ENCODE results near the gene SLC34A3. TPM values are rescaled to one million over a fixed set of nuclear protein-coding genes. Genes with fewer than 3 reads are reported as not detected.

The SLC34A3 gene
- total RNA-seq, 1 donor from 2014 or later, result not detected

DNA sequence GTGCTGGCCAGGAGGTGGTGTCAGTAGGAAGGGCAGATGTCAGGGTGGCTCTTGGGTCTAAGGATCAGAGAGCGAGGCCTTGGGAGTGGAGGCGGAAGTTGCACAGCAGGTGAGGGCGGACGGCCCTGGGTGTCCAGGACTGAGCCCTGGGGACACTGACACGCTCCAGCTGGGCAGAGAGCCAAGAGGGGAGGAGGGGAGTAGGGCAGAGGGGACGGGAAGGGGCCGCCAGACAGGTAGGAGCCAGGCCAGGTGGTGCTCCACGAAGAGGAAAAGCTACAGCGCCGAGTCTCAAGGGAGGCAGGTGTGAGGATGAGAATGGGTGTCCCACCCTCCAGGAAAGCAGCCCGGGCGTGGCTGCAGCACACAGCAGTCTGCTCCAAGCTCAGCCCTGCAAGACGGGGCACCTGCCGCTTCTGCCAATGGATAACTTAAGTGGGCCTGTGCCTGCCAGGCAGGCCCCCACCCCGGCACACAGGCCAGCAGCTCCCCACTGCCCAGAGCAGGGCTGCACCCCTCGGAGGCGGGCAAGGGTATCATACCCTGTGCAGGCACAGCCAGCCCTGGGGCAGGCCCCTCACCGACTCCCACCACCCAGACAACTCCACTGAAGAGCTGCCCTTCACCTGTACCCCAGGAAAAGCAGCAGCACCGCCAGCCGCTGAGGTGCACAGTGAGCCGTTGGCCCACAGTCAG is 35.0 kb upstream of the SLC34A3 start:
- peak; percentile 19 for DNase-seq (ENCODE audit: low spot score)

DNA sequence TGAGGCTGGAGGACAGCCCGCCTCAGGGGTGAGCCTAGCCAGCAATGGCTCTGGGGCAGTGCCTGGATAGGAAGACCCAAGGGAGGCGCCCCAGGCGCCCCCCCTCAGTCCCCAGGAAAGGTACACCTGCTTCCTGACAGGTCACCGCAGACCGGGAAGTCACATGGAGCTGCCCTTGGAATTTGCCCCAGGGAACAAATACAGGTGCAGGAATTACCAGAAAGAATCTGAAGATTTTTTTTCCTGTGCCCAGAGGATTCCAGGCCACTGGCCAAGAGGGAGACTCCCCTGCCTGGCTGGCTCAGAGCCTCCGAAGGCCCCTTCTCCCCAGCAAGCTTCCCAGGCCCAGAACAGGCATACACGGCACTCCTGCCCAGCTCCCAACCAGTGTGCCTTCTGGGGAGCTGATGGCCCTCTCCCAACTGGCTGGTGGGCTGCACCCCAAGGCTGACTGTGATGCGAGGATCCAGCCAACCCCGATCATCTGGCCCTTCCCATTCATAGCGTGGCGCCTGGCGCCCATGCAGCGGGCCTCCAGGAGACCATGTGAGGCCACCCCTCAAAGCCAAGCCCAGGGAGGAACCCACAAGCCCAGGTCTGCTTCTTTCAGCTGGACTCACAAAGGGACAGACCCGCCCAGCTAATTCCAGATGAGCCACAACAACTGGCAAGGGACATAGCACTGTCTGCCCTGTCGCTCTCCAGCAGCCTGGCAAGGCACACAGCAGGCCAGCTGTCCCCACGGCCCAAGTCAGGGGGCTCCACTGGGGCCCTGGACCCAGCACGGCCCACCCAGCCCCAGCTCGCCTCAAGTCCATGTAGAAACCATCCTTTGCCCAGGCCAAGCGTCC is 32.4 kb upstream of the SLC34A3 start:
- DNase-seq (ENCODE audit: low spot score), result no peak

DNA sequence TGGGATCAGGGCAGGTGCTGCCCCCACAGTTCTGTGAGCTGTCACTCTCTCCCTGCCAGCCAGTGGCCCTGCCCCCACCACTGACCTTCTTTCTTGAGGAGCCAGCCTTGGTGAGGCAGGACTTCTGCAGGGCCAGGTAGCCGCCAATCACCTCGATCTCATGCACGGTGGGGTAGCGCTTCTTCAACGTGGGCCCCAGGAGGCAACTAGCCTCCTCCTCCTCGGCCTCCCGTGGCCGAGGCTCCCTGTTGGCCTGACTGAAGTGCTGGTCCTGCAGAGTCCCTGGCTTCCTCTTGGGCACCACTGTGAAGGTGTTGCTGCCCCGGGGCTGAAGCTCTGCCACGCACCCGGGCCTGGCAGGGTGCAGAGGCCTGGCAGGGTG is 31.8 kb upstream of the SLC34A3 start:
- no peak for DNase-seq (ENCODE audit: low spot score)

DNA sequence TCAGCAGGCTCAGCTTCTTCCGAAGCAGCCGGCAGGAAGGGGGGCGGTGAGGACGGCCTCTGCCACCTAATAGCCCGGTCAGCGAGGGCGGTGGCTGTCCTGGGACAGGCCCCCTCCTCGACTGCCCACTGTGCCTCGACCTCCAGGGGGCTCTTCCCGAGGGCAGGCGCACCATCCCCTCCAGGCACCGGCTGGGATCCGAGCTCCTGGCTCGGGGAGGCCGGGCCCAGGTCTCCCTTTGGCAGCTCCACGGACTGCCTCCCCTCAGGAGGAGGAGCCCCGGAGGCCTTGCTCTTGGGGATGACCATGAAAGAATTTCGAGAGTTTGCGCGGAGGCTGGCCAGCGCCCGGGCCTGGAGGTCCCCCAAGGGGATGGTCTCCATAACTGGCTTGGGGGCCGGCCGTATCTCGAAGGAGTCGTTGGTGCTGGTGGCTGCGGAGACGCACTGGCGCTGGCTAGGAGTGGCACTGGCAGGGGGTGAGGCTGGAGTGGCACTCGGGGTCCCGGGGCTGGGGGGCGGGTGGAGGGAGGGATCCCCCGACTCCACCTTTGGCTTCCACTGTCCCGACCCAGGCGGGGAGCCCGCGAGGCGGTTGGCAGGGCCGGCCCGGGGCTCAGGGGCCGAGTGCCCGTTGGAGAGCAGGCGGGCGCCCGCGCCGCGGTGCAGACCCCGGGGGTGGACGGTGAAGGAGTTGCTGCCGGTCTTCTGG is 31.1 kb upstream of the SLC34A3 start:
- peak; percentile 38 for DNase-seq (ENCODE audit: low spot score)

DNA sequence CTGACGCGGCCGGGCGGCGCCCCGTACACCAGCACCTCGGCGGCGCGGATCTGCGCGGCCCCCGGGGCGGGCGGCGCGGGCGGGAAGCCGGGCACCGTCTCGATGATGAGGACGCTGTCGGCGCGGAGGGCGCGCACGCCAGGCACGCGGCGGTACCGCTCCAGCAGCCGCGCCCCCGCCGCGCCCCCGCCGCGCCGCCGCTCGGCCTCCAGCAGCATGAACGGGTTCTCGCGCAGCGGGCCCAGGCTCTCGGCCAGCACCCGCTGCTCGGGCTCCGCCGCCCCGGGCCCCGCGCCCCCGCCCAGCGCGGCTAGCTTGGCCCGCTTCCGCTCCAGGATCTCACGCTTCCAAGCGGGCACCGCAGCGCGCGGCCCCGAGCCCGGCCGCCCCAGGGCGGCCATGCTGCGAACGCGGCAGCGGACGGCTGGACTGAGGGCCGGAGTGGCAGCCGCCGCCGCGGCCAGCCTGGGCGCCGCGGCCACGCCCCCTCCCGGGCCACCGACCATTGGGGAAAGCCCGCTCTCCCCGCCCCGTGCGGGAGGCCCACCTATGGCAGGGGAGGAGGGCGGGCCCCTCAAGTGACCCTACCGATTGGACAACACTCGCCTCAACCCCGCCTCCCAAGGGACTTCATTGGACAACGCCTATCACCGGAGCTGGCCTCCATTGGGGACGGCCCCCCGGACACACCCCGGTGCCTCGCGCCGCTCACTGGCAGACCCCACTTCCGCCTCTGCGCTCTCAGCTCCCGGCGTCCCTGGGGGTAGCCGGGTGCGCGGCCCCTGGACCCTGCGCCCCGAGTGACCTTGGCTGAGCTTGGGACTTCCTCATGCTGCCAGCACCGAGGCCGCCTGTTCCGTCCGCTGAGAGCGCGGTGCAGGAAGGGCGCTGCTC is 30.1 kb upstream of the SLC34A3 start, which contains the start of gene TPRN:
TPRN (minus strand) TSS at position 431 of the 894 bp plus-strand sequence; CDS start at position 401, 30 bp downstream.
- DNase-seq (ENCODE audit: low spot score), result peak; percentile 100

DNA sequence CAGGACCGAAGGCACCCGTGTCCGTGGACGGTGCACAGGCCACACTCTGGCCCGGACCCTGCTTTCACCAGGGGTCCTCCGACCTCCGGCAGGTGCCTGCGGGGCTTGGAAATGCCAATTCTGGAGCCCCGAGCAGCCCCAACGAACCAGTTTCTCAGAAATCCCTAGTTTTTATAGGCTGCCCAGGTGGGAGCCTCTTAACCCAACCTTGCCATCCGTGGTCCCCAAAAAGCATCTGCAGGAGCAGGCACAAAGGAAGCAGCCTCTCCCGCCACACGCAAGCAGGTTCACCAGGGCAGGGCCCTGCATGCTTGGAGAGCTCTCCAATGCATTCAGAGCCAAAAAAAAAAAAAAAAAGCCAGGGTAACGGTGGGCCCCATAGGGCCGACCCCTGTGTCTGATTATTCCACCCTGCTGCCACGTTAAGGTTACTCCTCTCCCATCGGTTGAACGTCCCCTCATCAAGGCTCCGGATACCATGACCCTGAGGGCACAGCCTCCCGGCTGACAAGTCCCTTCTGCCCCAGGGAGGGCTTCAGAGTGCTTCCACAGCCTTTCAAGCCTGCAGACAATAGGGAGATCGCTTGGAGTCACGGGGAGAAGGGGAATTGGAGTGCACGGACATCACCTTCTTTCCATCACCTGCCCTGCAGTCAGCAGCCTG is 29.4 kb upstream of the SLC34A3 start:
- DNase-seq (ENCODE audit: low spot score), result no peak

DNA sequence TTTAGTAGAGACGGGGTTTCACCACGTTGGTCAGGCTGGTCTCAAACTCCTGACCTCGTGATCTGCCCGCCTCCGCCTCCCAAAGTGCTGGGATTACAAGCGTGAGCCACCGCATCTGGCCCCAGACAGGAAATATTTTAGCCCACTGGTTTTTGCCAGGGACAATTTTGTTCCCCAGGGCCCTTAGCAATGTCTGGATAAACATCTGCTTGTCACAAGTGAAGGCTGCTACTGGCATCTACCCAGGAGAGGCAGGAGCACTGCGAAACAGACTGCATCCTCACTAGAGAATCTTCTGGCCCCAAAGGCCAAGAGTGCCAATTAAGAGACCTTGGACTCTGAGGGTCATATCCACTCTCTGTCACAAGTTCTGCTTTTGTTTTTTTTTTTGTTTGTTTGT is 27.7 kb upstream of the SLC34A3 start:
- DNase-seq (ENCODE audit: low spot score), result no peak

DNA sequence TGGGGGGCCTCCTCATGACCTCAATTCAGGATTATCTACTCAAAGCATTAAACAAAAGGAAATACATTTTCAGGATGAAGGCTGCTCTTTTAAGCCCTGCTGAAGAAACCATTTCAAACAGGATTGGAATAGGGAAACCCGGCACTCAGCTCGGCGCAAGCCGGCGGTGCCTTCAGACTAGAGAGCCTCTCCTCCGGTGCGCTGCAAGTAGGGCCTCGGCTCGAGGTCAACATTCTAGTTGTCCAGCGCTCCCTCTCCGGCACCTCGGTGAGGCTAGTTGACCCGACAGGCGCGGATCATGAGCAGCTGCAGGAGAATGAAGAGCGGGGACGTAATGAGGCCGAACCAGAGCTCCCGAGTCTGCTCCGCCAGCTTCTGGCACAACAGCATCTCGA is 26.0 kb upstream of the SLC34A3 start:
- no peak for DNase-seq (ENCODE audit: low spot score)

DNA sequence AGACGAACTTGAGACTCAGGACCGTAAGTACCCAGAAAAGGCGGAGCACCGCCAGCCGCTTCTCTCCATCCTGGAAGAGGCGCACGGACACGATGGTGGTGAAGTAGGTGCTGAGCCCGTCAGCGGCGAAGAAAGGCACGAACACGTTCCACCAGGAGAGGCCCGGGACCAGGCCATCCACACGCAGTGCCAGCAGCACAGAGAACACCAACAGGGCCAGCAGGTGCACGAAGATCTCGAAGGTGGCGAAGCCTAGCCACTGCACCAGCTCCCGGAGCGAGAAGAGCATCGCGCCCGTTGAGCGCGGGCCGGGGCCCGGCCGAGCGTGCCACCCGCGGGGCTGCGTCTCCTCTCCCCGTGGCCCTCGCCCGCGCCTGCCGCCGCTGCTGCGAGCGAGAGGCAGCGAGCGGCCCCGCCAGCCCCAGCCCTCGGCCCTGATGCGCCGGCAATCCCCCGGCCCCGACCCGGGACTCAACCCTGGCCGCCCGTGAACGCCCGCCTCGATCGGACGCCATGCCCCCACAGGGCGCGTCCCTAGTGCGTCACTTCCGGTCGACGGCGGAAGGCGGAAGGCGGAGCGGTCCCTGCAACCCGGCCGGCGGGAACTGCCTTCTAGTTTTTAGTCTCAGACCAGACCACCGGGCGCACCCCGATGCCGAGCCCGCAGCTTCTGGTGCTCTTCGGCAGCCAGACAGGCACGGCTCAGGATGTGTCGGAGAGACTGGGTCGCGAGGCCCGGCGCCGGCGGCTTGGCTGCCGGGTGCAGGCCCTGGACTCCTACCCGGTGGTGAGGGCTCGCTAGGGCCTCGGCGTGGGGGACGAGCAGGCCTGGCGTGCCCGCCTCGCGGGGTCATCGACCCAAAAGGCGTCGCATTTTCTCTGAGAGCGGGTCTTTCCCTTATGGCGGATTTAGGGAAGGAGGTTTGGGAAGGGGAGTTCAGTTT is 25.3 kb upstream of the SLC34A3 start, which contains the start of the genes NDOR1 and TMEM203:
NDOR1 (plus strand) TSS at position 575 of the 944 bp plus-strand sequence; CDS start at position 653, 78 bp downstream.
TMEM203 (minus strand) TSS at position 523 of the 944 bp plus-strand sequence; CDS start at position 289, 234 bp downstream.
- DNase-seq (ENCODE audit: low spot score), result peak; percentile 90

DNA sequence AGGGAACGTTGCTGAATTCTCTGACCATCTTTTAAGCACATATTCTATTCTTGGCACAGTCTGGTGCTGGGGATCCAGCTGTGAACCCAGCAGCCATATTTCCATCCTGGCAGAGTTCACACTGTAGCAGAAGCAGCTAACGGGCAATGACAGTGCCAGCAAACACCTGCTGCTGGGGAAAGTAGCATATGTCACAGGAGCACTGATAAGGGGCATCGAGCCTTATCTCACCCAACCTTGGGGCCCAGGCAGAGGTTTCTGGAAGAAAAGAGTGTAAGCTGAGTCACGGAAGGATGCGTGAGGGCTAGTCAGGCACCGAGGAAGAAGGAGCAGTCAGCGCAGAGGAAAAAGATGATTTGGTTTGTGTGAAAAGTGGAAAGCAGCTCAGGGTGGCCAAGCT is 24.1 kb upstream of the SLC34A3 start:
- DNase-seq (ENCODE audit: low spot score), result no peak

DNA sequence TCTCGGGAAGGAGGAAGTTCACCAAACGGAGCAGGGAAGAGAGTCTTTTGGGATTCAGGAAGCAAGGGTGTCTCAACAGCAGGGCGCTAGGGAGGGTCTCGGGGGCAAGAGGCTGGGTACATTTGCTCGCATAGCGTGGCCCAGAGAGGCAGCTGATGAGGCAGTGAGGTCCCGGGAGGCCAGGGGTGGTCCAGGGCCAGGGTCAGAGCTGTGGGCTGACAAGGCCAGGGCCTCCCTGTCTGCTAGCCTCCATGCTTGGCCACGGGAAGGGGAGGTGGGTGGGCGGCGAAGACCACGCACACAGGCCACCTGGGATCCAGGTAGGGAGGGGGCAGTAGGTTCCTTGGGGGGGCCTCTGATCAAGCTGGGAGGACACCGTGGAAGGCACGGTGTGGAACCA is 19.2 kb upstream of the SLC34A3 start:
- no peak for DNase-seq (ENCODE audit: low spot score)

DNA sequence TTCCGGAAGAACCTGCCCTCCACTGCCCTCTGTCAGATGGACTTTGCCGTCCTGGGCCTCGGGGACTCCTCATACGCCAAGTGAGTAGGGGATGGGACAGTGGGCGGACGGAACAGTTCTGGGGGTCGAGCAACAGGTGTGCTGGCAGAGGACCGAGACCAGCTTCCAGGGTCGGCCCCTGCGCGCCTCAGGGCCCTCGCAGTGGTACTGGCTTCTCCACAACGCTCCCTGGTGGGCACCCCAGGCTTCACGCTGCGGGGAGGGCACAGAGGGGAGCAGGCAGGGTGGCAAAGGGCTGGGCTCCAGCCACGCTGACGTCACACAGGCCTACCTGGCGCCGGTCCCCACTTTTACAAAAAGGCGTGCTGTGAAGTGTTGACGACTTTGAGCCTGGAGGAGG is 18.2 kb upstream of the SLC34A3 start:
- no peak for DNase-seq (ENCODE audit: low spot score)

DNA sequence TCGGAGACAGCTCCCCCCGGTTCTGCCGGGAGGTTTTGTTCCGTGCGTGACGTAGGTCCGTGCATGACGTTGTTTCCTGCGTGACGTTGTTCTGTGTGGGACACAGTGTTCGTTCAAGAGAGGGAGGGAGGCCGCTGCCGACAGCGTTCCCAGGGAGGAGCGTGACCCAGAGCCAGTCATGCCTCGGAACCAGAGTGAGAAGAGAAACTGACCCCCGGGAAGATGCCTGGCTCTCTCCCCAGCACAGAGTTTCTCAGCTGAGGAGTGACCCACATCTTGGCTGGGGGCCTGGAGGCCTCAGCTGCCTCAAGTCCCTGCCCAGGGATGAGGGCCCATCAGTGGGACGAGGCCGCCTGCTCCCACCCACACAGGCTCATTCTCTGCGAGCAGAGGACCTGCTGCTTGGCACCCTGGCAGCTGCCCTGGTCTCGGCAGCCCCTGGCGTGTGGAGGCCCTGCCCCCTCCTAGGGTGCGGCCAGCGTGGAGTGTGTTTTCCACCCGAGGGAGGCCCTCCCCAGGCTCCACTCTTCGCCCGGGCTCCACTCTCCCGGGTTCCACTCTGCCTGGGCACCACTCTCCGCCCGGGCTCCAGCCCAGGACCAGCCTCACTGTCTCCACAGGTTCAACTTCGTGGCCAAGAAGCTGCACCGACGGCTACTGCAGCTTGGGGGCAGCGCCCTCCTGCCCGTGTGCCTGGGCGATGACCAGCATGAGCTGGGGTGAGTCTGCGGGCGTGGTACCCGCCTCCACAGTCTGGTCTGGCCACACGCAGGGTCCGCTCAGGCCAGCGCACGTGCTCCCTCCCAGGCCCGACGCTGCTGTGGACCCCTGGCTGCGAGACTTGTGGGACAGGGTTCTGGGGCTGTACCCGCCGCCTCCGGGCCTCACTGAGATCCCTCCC is 17.3 kb upstream of the SLC34A3 start:
- no peak for DNase-seq (ENCODE audit: low spot score)

DNA sequence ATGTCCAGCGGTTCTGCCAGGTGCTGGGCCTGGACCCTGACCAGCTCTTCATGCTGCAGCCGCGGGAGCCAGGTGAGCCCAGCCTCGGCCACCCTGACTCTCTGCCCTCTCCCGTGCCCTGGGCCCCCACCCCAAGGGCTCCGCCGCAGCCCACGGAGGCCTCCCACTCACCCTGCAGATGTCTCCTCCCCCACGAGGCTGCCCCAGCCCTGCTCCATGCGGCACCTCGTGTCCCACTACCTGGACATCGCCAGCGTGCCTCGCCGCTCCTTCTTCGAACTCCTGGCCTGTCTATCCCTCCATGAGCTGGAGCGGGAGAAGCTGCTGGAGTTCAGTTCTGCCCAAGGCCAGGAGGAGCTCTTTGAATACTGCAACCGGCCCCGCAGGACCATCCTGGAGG is 16.1 kb upstream of the SLC34A3 start:
- no peak for DNase-seq (ENCODE audit: low spot score)

DNA sequence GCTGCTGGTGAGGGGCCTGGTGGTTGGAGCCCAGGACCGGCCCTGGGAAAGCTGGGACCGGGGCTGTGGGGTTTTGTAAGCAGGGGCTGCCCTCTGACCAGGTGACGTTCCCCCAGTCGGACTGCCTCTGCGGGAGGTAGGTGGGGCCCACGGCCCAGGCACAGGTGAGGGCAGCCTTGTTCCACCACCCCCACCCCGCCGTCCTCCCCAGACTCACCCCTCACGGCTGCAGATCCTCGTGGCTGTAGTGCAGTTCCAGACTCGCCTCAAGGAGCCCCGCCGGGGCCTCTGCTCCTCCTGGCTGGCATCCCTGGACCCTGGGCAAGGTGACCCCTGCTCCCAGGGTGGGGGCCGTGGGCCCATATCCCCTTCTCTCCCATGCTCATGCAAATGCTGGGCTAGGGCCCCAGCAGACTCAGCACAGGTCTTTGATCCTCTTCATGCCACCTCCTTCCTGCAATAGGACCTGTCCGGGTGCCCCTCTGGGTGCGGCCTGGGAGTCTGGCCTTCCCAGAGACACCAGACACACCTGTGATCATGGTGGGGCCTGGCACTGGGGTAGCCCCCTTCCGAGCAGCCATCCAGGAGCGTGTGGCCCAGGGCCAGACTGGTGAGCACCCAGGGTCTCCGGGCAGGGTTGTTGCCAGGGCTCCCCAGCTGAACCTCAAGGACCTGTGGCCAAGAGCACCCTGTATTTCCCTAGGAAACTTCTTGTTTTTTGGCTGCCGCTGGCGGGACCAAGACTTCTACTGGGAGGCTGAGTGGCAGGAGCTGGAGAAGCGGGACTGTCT is 15.3 kb upstream of the SLC34A3 start:
- DNase-seq (ENCODE audit: low spot score), result no peak

DNA sequence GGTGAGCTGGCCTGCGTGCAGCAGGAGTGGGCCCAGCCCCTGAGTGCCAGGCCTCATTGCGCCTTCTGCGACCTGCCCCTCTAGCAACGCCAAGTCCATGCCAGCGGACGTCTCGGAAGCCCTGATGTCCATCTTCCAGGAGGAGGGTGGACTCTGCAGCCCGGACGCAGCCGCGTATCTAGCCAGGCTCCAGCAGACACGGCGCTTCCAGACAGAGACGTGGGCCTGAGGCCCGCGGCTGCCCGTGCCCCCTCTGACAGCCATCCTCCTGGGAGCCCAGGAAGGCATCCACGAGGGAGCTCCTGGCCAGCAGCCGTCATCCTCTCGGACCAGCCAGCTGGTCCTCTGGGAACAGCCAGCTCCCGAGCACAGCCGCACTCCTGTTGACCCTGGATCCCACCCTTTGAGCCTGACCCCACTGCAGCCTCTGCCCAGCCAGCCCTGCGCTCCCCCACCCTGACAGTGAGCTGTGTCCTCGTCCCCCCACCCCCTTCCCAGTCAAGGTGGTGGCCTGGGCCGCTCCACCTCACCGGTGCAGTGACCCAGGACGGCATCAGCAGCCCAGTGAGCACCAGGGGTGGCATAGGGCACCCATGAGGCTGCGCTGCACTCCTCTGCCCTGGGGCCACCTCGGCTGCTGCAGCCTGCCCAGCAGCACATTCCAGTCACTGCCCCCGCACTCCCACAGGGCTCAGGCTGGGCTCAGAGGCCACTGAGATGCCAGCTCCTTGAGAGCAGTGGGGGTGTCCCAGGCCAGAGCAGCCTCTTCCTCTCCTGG is 14.3 kb upstream of the SLC34A3 start:
- no peak for DNase-seq (ENCODE audit: low spot score)

Measured in umbilical cord (tissue), 2 donors.